ENCODE measurements around the gene FADS3. TPM values are rescaled to one million over a fixed set of nuclear protein-coding genes. Genes with fewer than 3 reads are reported as not detected.

FADS3 gene
- total and polyA plus RNA-seq, 2 experiments from 2014 or later: 44.4 to 73.5 TPM

DNA sequence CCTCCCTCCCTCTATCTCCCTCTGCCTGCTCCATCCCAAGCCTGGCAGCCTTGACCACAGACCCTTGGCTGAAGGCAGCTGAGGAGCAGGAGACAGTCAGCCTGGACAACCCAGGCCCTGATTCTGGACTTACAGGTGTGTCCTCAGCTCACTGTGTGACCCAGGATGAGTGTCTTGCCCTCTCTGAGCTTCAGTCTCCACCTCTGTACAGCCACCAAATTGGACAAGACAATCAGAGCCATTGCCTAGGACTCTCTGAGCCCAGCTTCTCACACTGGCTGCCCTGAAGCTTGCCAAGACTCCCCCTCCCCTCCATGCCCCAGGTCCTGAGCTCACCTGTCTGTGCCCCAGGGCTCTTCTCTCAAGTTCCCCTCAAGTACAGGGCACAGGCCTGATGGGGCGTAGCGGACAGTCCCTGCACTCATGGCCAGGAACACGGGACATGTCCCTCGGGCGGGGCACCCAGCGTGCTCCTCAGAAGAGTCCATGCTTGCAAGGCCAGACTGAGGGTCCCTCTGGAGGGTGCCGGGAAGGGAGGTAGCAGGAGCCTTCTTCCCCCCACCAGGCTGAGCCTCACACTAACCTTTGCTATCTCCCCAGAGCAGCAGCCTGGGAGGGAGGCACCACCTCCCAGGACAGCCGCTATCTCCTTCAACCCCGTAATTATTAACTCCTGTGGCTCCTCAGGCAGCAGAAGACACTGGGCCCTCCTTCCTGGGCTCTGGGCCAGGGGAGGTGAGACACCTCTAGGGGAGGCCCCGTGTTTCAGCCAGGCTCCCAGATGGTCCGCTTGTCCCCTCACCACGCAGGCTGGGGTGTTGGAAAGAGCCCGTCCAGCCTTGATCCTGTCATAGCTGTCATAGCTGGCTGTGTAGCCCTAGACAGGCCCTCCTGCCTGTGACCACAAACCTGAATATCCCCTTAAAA lies 28.6 kb upstream of the FADS3 start:
- H3K4me1 Mint-ChIP-seq: peaks cover 34% of the 10 kb centered on the region
- no peak overlapping the region for H3K4me3 Mint-ChIP-seq
- no peak for DNase-seq (ENCODE audit: low spot score)
- Histone ChIP-seq H3K4me3 (no peak overlapping the region), H4K20me1 (replicated peaks; ENCODE audit: insufficient read depth) (no peaks in the 10 kb centered on the region), H3K4me1 (ENCODE audit: insufficient read depth) (peaks cover 21% of the 10 kb centered on the region), H3K27me3 (ENCODE audit: insufficient read depth) (peaks cover 23% of the 10 kb centered on the region), H3K4me2 (no peak overlapping the region), H2AFZ (no peak overlapping the region), H3F3A (replicated peaks; ENCODE audit: low read depth) (peaks cover 7% of the 10 kb centered on the region; the same call in 1 of the 2 replicates), H3K9me2 (ENCODE audit: insufficient read depth) (no peaks in the 10 kb centered on the region), H3K36me3 (ENCODE audit: insufficient read depth) (no peaks in the 10 kb centered on the region), H3K79me2 (replicated peaks; ENCODE audit: insufficient read depth) (no peaks in the 10 kb centered on the region), H3K27ac (ENCODE audit: low read depth) (no peak overlapping the region)
- H3K27ac Mint-ChIP-seq: no peak overlapping the region
- no peaks in the 10 kb centered on the region; the same call in 2 of the 3 replicates for H3K36me3 Mint-ChIP-seq (ENCODE audit: low read depth)
- H3K9me3 Mint-ChIP-seq: no peaks in the 10 kb centered on the region; the same call in 2 of the 3 replicates
- ATAC-seq: no peak
- TF ChIP-seq NANOG (IDR thresholded peaks at IDR 0.05; ENCODE audit: borderline replicate concordance): no peak
- TF ChIP-seq CTCF (conservative IDR thresholded peaks at IDR 0.05; ENCODE audit: low read depth in 2 of 2): no peak
- TF ChIP-seq ZNF331 (CRISPR knock-in tag; IDR thresholded peaks at IDR 0.05; ENCODE audit: low read depth): no peak
- no peak for TF ChIP-seq JUNB (IDR thresholded peaks at IDR 0.05; ENCODE audit: unreplicated experiment)
- TF ChIP-seq REST (IDR thresholded peaks at IDR 0.05; ENCODE audit: unreplicated experiment): no peak
- TF ChIP-seq CREB1 (CRISPR knock-in tag; IDR thresholded peaks at IDR 0.05; ENCODE audit: low read depth): no peak
- TF ChIP-seq EZH2phosphoT487 (IDR thresholded peaks at IDR 0.05; ENCODE audit: unreplicated experiment): no peak
- no peak for TF ChIP-seq STAT1 (IDR thresholded peaks at IDR 0.05; ENCODE audit: unreplicated experiment)
- no peak for TF ChIP-seq ETS1 (IDR thresholded peaks at IDR 0.05)
- TF ChIP-seq ZNF114 (CRISPR knock-in tag; IDR thresholded peaks at IDR 0.05): no peak
- TF ChIP-seq, protein P1, sequence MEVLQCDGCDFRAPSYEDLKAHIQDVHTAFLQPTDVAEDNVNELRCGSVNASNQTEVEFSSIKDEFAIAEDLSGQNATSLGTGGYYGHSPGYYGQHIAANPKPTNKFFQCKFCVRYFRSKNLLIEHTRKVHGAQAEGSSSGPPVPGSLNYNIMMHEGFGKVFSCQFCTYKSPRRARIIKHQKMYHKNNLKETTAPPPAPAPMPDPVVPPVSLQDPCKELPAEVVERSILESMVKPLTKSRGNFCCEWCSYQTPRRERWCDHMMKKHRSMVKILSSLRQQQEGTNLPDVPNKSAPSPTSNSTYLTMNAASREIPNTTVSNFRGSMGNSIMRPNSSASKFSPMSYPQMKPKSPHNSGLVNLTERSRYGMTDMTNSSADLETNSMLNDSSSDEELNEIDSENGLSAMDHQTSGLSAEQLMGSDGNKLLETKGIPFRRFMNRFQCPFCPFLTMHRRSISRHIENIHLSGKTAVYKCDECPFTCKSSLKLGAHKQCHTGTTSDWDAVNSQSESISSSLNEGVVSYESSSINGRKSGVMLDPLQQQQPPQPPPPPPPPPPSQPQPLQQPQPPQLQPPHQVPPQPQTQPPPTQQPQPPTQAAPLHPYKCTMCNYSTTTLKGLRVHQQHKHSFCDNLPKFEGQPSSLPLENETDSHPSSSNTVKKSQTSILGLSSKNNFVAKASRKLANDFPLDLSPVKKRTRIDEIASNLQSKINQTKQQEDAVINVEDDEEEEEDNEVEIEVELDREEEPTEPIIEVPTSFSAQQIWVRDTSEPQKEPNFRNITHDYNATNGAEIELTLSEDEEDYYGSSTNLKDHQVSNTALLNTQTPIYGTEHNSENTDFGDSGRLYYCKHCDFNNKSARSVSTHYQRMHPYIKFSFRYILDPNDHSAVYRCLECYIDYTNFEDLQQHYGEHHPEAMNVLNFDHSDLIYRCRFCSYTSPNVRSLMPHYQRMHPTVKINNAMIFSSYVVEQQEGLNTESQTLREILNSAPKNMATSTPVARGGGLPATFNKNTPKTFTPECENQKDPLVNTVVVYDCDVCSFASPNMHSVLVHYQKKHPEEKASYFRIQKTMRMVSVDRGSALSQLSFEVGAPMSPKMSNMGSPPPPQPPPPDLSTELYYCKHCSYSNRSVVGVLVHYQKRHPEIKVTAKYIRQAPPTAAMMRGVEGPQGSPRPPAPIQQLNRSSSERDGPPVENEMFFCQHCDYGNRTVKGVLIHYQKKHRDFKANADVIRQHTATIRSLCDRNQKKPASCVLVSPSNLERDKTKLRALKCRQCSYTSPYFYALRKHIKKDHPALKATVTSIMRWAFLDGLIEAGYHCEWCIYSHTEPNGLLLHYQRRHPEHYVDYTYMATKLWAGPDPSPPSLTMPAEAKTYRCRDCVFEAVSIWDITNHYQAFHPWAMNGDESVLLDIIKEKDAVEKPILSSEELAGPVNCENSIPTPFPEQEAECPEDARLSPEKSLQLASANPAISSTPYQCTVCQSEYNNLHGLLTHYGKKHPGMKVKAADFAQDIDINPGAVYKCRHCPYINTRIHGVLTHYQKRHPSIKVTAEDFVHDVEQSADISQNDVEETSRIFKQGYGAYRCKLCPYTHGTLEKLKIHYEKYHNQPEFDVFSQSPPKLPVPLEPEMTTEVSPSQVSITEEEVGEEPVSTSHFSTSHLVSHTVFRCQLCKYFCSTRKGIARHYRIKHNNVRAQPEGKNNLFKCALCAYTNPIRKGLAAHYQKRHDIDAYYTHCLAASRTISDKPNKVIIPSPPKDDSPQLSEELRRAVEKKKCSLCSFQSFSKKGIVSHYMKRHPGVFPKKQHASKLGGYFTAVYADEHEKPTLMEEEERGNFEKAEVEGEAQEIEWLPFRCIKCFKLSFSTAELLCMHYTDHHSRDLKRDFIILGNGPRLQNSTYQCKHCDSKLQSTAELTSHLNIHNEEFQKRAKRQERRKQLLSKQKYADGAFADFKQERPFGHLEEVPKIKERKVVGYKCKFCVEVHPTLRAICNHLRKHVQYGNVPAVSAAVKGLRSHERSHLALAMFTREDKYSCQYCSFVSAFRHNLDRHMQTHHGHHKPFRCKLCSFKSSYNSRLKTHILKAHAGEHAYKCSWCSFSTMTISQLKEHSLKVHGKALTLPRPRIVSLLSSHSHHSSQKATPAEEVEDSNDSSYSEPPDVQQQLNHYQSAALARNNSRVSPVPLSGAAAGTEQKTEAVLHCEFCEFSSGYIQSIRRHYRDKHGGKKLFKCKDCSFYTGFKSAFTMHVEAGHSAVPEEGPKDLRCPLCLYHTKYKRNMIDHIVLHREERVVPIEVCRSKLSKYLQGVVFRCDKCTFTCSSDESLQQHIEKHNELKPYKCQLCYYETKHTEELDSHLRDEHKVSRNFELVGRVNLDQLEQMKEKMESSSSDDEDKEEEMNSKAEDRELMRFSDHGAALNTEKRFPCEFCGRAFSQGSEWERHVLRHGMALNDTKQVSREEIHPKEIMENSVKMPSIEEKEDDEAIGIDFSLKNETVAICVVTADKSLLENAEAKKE (CRISPR knock-in tag; IDR thresholded peaks at IDR 0.05): no peak
- TF ChIP-seq EZH2 (IDR thresholded peaks at IDR 0.05; ENCODE audit: low read depth, unreplicated experiment): no peak
- TF ChIP-seq POLR2AphosphoS5 (IDR thresholded peaks at IDR 0.05; ENCODE audit: low read depth): no peak
- H3K27me3 Mint-ChIP-seq (ENCODE audit: insufficient read depth, low read depth, poor library complexity): peaks cover 40% of the 10 kb centered on the region
